BLaER1 treated with 17β-estradiol and CSF1 and Interleukin-3, amounts not matched to agents 10 nM and 100 nM (cell line): ENCODE measurements around the gene CEACAM6.

Source experiments
- H3K27ac ChIP-seq, 11 experiments: shearing (Covaris generic); formaldehyde crosslinking; 2 replicates each; pipeline ENCODE4 v1.8.1; 2022
- H3K27me3 ChIP-seq, 11 experiments: shearing (Covaris generic); formaldehyde crosslinking; 2 replicates each; pipeline ENCODE4 v1.8.1; 2022
- H3K36me3 ChIP-seq, 11 experiments: shearing (Covaris generic); formaldehyde crosslinking; 2 replicates each; pipeline ENCODE4 v1.8.1; 2022
- H3K4me1 ChIP-seq, 10 experiments: shearing (Covaris generic); formaldehyde crosslinking; 2 replicates each; pipeline ENCODE4 v1.8.1; 2022
- H3K4me2 ChIP-seq, 11 experiments: shearing (Covaris generic); formaldehyde crosslinking; 2 replicates each; pipeline ENCODE4 v1.8.1; 2022
- H3K4me3 ChIP-seq, 10 experiments: shearing (Covaris generic); formaldehyde crosslinking; 2 replicates each; pipeline ENCODE4 v1.8.1; 2022
- H3K9ac ChIP-seq, 11 experiments: shearing (Covaris generic); formaldehyde crosslinking; 2 replicates each; pipeline ENCODE4 v1.8.1; 2022
- H3K9me3 ChIP-seq, 11 experiments: shearing (Covaris generic); formaldehyde crosslinking; replicated peaks in 1 of 11; 2 replicates each; pipeline ENCODE4 v1.8.1; 2022
- H4K20me1 ChIP-seq, 11 experiments: shearing (Covaris generic); formaldehyde crosslinking; 2 replicates each; pipeline ENCODE4 v1.8.1; 2022
- Cebpa-rat ChIP-seq, 11 experiments: shearing (Covaris generic); IDR thresholded peaks; 2 replicates each; pipeline ENCODE4 v1.8.1; 2022

The CEACAM6 gene

GRCh38 chr19:41808663-41809566 lies 53.6 kb downstream of the CEACAM6 start:
- H3K27ac ChIP-seq = peak overlapping the region; percentile 69 to 92 (median 90)
- peak overlapping the region; percentile 83 to 99 (median 97) for H3K4me2 ChIP-seq

GRCh38 chr19:41810301-41810700 lies 55.0 kb downstream of the CEACAM6 start:
- Histone ChIP-seq H3K27ac (peak overlapping the region; percentile 69 to 92 (median 90)), H3K4me3 (peak overlapping the region in 8 of 10 experiments; percentile 17 to 59 (median 42); a peak in 13 of 20 replicates), H3K4me1 (peaks cover 64 to 91% (median 72%) of the 10 kb centered on the region in 10 experiments), H3K9me3 (no peaks in the 10 kb centered on the region), H3K9ac (peak overlapping the region; percentile 67 to 81 (median 76)), H4K20me1 (no peaks in the 10 kb centered on the region), H3K27me3 (no peaks in the 10 kb centered on the region), H3K4me2 (peak overlapping the region; percentile 81 to 99 (median 97)), H3K36me3 (no peaks in the 10 kb centered on the region)
- no peak for TF ChIP-seq Cebpa-rat (IDR thresholded peaks at IDR 0.05)

More at GRCh38 chr19:41808663-41809566, 53.6 kb downstream of the CEACAM6 start:
- no peaks in the 10 kb centered on the region for H3K36me3 ChIP-seq
- no peaks in the 10 kb centered on the region for H3K9me3 ChIP-seq
- peak overlapping the region in 7 of 11 experiments; percentile 67 to 81 (median 77); a peak in 13 of 22 replicates for H3K9ac ChIP-seq
- no peak for TF ChIP-seq Cebpa-rat (IDR thresholded peaks at IDR 0.05)
- H3K4me3 ChIP-seq = 0 out of 20 replicates have a peak overlapping the region, but pooled peaks of 1 of the 10 experiments have one; percentile 22
- H4K20me1 ChIP-seq = no peaks in the 10 kb centered on the region
- no peaks in the 10 kb centered on the region for H3K27me3 ChIP-seq
- H3K4me1 ChIP-seq = peaks cover 57 to 91% (median 76%) of the 10 kb centered on the region in 10 experiments

- Histone ChIP-seq H3K4me1 (peaks cover 60 to 86% (median 72%) of the 10 kb centered on the region in 10 experiments), H3K36me3 (no peaks in the 10 kb centered on the region), H4K20me1 (no peaks in the 10 kb centered on the region), H3K9me3 (no peaks in the 10 kb centered on the region), H3K27ac (peak overlapping the region; percentile 69 to 92 (median 90)), H3K4me3 (peak overlapping the region in 8 of 10 experiments; percentile 17 to 59 (median 42); a peak in 13 of 20 replicates), H3K9ac (peak overlapping the region; percentile 67 to 81 (median 76); a peak in 21 of 22 replicates), H3K27me3 (no peaks in the 10 kb centered on the region), H3K4me2 (peak overlapping the region; percentile 81 to 99 (median 97))
- peak in 1 of 11 experiments; percentile 22; a peak in 1 of 22 replicates for TF ChIP-seq Cebpa-rat (IDR thresholded peaks at IDR 0.05)
Measured at GRCh38 chr19:41811036-41811435, 55.7 kb downstream of the CEACAM6 start.

- Histone ChIP-seq H3K9ac (peak overlapping the region in 4 of 11 experiments; percentile 70 to 81 (median 76); a peak in 6 of 22 replicates), H4K20me1 (no peaks in the 10 kb centered on the region), H3K4me3 (no peak overlapping the region), H3K4me1 (peaks cover 55 to 82% (median 72%) of the 10 kb centered on the region in 10 experiments), H3K4me2 (peak overlapping the region; percentile 81 to 99 (median 97)), H3K27ac (peak overlapping the region in 9 of 11 experiments; percentile 69 to 92 (median 90); a peak in 15 of 22 replicates), H3K9me3 (no peaks in the 10 kb centered on the region), H3K36me3 (no peaks in the 10 kb centered on the region), H3K27me3 (no peaks in the 10 kb centered on the region)
- no peak for TF ChIP-seq Cebpa-rat (IDR thresholded peaks at IDR 0.05)
Measured at GRCh38 chr19:41811981-41812380, 56.7 kb downstream of the CEACAM6 start.

- H3K4me2 ChIP-seq = peak overlapping the region in 9 of 11 experiments; percentile 5 to 58 (median 33); a peak in 15 of 22 replicates
Measured at GRCh38 chr19:41813911-41814310, 58.6 kb downstream of the CEACAM6 start.

GRCh38 chr19:41815301-41815700 lies 60.0 kb downstream of the CEACAM6 start:
- H3K36me3 ChIP-seq = no peaks in the 10 kb centered on the region
- H3K27ac ChIP-seq = no peak overlapping the region
- H3K4me1 ChIP-seq = peaks cover 28 to 59% (median 47%) of the 10 kb centered on the region in 10 experiments
- no peak for TF ChIP-seq Cebpa-rat (IDR thresholded peaks at IDR 0.05)
- no peak overlapping the region for H3K4me3 ChIP-seq
- H4K20me1 ChIP-seq = no peaks in the 10 kb centered on the region
- H3K9ac ChIP-seq = no peak overlapping the region
- peak overlapping the region in 8 of 11 experiments; percentile 5 to 58 (median 30); a peak in 7 of 22 replicates for H3K4me2 ChIP-seq
- no peaks in the 10 kb centered on the region for H3K27me3 ChIP-seq
- no peaks in the 10 kb centered on the region for H3K9me3 ChIP-seq

More at GRCh38 chr19:41813911-41814310, 58.6 kb downstream of the CEACAM6 start:
- Histone ChIP-seq H3K9ac (no peak overlapping the region), H3K9me3 (no peaks in the 10 kb centered on the region), H3K4me3 (no peak overlapping the region), H4K20me1 (no peaks in the 10 kb centered on the region), H3K27me3 (no peaks in the 10 kb centered on the region), H3K27ac (no peak overlapping the region), H3K36me3 (no peaks in the 10 kb centered on the region), H3K4me1 (peaks cover 36 to 62% (median 58%) of the 10 kb centered on the region in 10 experiments)
- no peak for TF ChIP-seq Cebpa-rat (IDR thresholded peaks at IDR 0.05)

- H3K27me3 ChIP-seq = no peaks in the 10 kb centered on the region
- peaks cover 13 to 46% (median 35%) of the 10 kb centered on the region in 10 experiments for H3K4me1 ChIP-seq
- H3K36me3 ChIP-seq = no peaks in the 10 kb centered on the region
- H3K4me3 ChIP-seq = no peak overlapping the region
- H3K4me2 ChIP-seq = no peak overlapping the region
- H3K27ac ChIP-seq = no peak overlapping the region
- no peak overlapping the region for H3K9ac ChIP-seq
- TF ChIP-seq Cebpa-rat (IDR thresholded peaks at IDR 0.05) = no peak
- no peaks in the 10 kb centered on the region for H3K9me3 ChIP-seq
- no peaks in the 10 kb centered on the region for H4K20me1 ChIP-seq
Measured at GRCh38 chr19:41816761-41817160, 61.4 kb downstream of the CEACAM6 start.

GRCh38 chr19:41821003-41821735 lies 65.8 kb downstream of the CEACAM6 start:
- Histone ChIP-seq H3K4me1 (peaks cover 0 to 12% (median 8%) of the 10 kb centered on the region in 10 experiments; a peak in 12 of 20 replicates), H4K20me1 (no peaks in the 10 kb centered on the region), H3K4me3 (no peak overlapping the region), H3K36me3 (no peaks in the 10 kb centered on the region), H3K27ac (no peak overlapping the region), H3K4me2 (peak overlapping the region in 1 of 11 experiments; percentile 4; a peak in 1 of 22 replicates), H3K27me3 (no peaks in the 10 kb centered on the region), H3K9me3 (no peaks in the 10 kb centered on the region), H3K9ac (no peak overlapping the region)
- TF ChIP-seq Cebpa-rat (IDR thresholded peaks at IDR 0.05) = no peak
